ENCODE measurements around the gene C8B. TPM values are rescaled to one million over a fixed set of nuclear protein-coding genes. Genes with fewer than 3 reads are reported as not detected.

The C8B gene
- total RNA-seq, 1 experiment from 2014 or later, result not detected

- Histone ChIP-seq H3K4me1 (replicated peaks; ENCODE audit: insufficient read depth) (no peaks in the 10 kb centered on the region), H2AFZ (no peak overlapping the region), H3K4me3 (no peak overlapping the region), H3K9me2 (ENCODE audit: insufficient read depth) (no peaks in the 10 kb centered on the region; the same call in 1 of the 2 replicates), H3K79me2 (ENCODE audit: low read depth) (no peaks in the 10 kb centered on the region), H3K4me2 (no peak overlapping the region), H4K20me1 (ENCODE audit: insufficient read depth) (no peaks in the 10 kb centered on the region), H3K36me3 (ENCODE audit: low read depth) (no peaks in the 10 kb centered on the region), H3K27ac (no peak overlapping the region), H3K27me3 (ENCODE audit: insufficient read depth, low read depth) (no peaks in the 10 kb centered on the region; the same call in 1 of the 2 replicates), H3F3A (ENCODE audit: insufficient read depth, low read depth) (no peaks in the 10 kb centered on the region), H3K9me3 (ENCODE audit: insufficient read depth, low read depth) (no peaks in the 10 kb centered on the region)
- POLR2A ChIA-PET (ENCODE audit: unreplicated experiment), result no interaction called here
- BruUV-seq (replicated peaks), result no TSS peak
- CTCF ChIA-PET, result no interaction called here
- no peak for DNase-seq
- intact Hi-C loops (cut with micrococcal nuclease; ENCODE audit: unreplicated experiment), result no loop called here
- TF ChIP-seq CTCF (conservative IDR thresholded peaks at IDR 0.05), result no peak
- TF ChIP-seq EZH2 (IDR thresholded peaks at IDR 0.05; ENCODE audit: low read depth), result no peak
Measured at GRCh38 chr1:56880774-56881173, 85.0 kb downstream of the C8B start.

Other genes starting within 250 kb of the C8B start
- not detected in 2 replicates for gene FYB2, start 146.6 kb downstream of the C8B start, total RNA-seq (2021)
- not detected in 2 replicates for gene C8A, start 111.2 kb downstream of the C8B start, total RNA-seq (2021)

Measured in PC-9 (cell line).